A549 treated with CpdA at 1 μM for 4 hours (cell line): ENCODE measurements around the gene IGFL3. TPM values are rescaled to one million over a fixed set of nuclear protein-coding genes. Genes with fewer than 3 reads are reported as not detected.

Experiments
- total RNA-seq: library from RNA; stranded (reverse); fragments of 200-300 nt; extraction: Qiagen RNA extraction; gene quantifications from 5 replicates; pipeline ENCODE4 v1.2.3, GENCODE V29; 2022; ENCODE audit warnings: low read depth

The IGFL3 gene
- total RNA-seq, result 0.17 to 0.38 TPM (median 0.24 TPM) in 3 of 5 replicates, not detected in the others

GRCh38 chr19:46124638-46125115, at the start of gene IGFL3:
TSS of gene IGFL3 (minus strand) at chr19:46124688. CDS start at chr19:46124649, 39 bp downstream.

GRCh38 chr19:46147791-46148288, 23.4 kb upstream of the IGFL3 start, which contains the start of gene IGFL2:
TSS of gene IGFL2 (plus strand) at chr19:46148238. CDS start at chr19:46148279, 41 bp downstream.

Other genes starting within 250 kb of the IGFL3 start
- gene IRF2BP1, start 238.5 kb downstream of the IGFL3 start, total RNA-seq, result 21.0 to 39.5 TPM (median 37.8 TPM) in 5 replicates
- gene MYPOP, start 222.1 kb downstream of the IGFL3 start, total RNA-seq, result 6.5 to 12.1 TPM (median 10.7 TPM) in 5 replicates
- gene NANOS2, start 209.9 kb downstream of the IGFL3 start, total RNA-seq, result not detected in 5 replicates
- gene NOVA2, start 150.8 kb downstream of the IGFL3 start, total RNA-seq, result 0.08 to 0.20 TPM (median 0.11 TPM) in 5 replicates
- gene CCDC61, start 129.2 kb downstream of the IGFL3 start, total RNA-seq, result 2.9 to 6.1 TPM (median 4.5 TPM) in 5 replicates
- not detected in 5 replicates for gene PGLYRP1, start 101.6 kb downstream of the IGFL3 start, total RNA-seq
- gene IGFL4, start 83.7 kb downstream of the IGFL3 start, total RNA-seq, result 0.37 to 0.74 TPM (median 0.51 TPM) in 5 replicates
- 0.20 to 1.2 TPM (median 0.83 TPM) in 5 replicates for gene IGFL2, start 23.6 kb upstream of the IGFL3 start, total RNA-seq
- gene IGFL1, start 105.1 kb upstream of the IGFL3 start, total RNA-seq, result 1.3 to 3.6 TPM (median 2.7 TPM) in 5 replicates
- not detected in 5 replicates for gene HIF3A, start 172.4 kb upstream of the IGFL3 start, total RNA-seq
- 80.7 to 89.6 TPM (median 86.5 TPM) in 5 replicates for gene PPP5C, start 222.4 kb upstream of the IGFL3 start, total RNA-seq